WTC11 (cell line): ENCODE measurements around the gene KITLG. TPM values are rescaled to one million over a fixed set of nuclear protein-coding genes. Genes with fewer than 3 reads are reported as not detected.

Source experiments
- ATAC-seq: fragments of 200-7000 bp; cut with Tn5 transposase; 2 replicates; pipeline ENCODE4 v1.10.0; 2021; ENCODE audit warnings: mild to moderate bottlenecking, moderate library complexity
- CTCF ChIA-PET: fragments of 300-600 bp; sonication (Branson Sonifier 250); formaldehyde crosslinking; loops from one replicate; lab custom pipeline; 2021; ENCODE audit warnings: antibody characterized with exemption; lab: Charles Lee
- POLR2A ChIA-PET: fragments of 350-600 bp; sonication (Branson Sonifier 250); formaldehyde crosslinking; loops from one replicate; lab custom pipeline; 2021; ENCODE audit warnings: antibody characterized with exemption; lab: Charles Lee
- DNase-seq: peaks from one replicate; pipeline ENCODE4 v3.0.0; 2021; ENCODE audit warnings: low spot score
- H3K27ac Mint-ChIP-seq: 2 replicates; pipeline ENCODE4 v1.8.0; 2021; ENCODE audit warnings: mixed read lengths
- H3K27me3 Mint-ChIP-seq: 2 replicates; pipeline ENCODE4 v1.8.0; 2021; ENCODE audit warnings: low read depth, mild to moderate bottlenecking, moderate library complexity, mixed read lengths
- H3K36me3 Mint-ChIP-seq: 2 replicates; pipeline ENCODE4 v1.8.0; 2021; ENCODE audit warnings: mixed read lengths
- H3K4me1 Mint-ChIP-seq: 2 replicates; pipeline ENCODE4 v1.8.0; 2022; ENCODE audit warnings: mixed read lengths
- H3K4me3 Mint-ChIP-seq: 2 replicates; pipeline ENCODE4 v1.8.0; 2021; ENCODE audit warnings: mild to moderate bottlenecking, moderate library complexity, mixed read lengths
- H3K9me3 Mint-ChIP-seq: 2 replicates; pipeline ENCODE4 v1.8.0; 2021; ENCODE audit warnings: mixed read lengths
- GABPB1 ChIP-seq: sonication (generic); formaldehyde crosslinking; IDR thresholded peaks from 2 replicates; pipeline ENCODE4 v1.8.1; 2023; ENCODE audit warnings: mild to moderate bottlenecking, missing genetic modification reagents
- MYBL2 ChIP-seq: sonication (generic); formaldehyde crosslinking; IDR thresholded peaks from 2 replicates; pipeline ENCODE4 v1.8.1; 2023; ENCODE audit warnings: mild to moderate bottlenecking, moderate library complexity, missing genetic modification reagents
- NR2C2 ChIP-seq: sonication (generic); formaldehyde crosslinking; IDR thresholded peaks from 2 replicates; pipeline ENCODE4 v1.8.0; 2022; ENCODE audit warnings: mild to moderate bottlenecking, missing genetic modification reagents
- NR3C1 ChIP-seq: sonication (generic); formaldehyde crosslinking; conservative IDR thresholded peaks from 2 replicates; pipeline ENCODE4 v1.8.1; 2023; ENCODE audit warnings: low read depth, mild to moderate bottlenecking, missing genetic modification reagents
- PRDM15 ChIP-seq: sonication (generic); formaldehyde crosslinking; IDR thresholded peaks from 2 replicates; pipeline ENCODE4 v1.8.0; 2022; ENCODE audit warnings: missing genetic modification reagents
- PRRX2 ChIP-seq: fragments of 250-450 bp; sonication (Bioruptor Pico); IDR thresholded peaks from 2 replicates; pipeline ENCODE4 v1.8.0; 2021; ENCODE audit warnings: mild to moderate bottlenecking
- RELA ChIP-seq: sonication (generic); formaldehyde crosslinking; IDR thresholded peaks from 2 replicates; pipeline ENCODE4 v1.8.1; 2022; ENCODE audit warnings: missing genetic modification reagents, mild to moderate bottlenecking, borderline replicate concordance
- TP53 ChIP-seq: sonication (generic); formaldehyde crosslinking; IDR thresholded peaks from 2 replicates; pipeline ENCODE4 v1.8.1; 2023; ENCODE audit warnings: mild to moderate bottlenecking, missing genetic modification reagents
- ZNF121 ChIP-seq: sonication (generic); formaldehyde crosslinking; IDR thresholded peaks from 2 replicates; pipeline ENCODE4 v1.8.0; 2023; ENCODE audit warnings: missing genetic modification reagents
- ZNF232 ChIP-seq: sonication (generic); formaldehyde crosslinking; IDR thresholded peaks from 2 replicates; pipeline ENCODE4 v1.8.0; 2022; ENCODE audit warnings: mild to moderate bottlenecking, missing genetic modification reagents
- ZNF263 ChIP-seq: sonication (generic); formaldehyde crosslinking; IDR thresholded peaks from 2 replicates; pipeline ENCODE4 v1.8.1; 2022; ENCODE audit warnings: low read depth, mild to moderate bottlenecking, moderate library complexity, missing genetic modification reagents
- total RNA-seq: library from RNA; stranded (reverse); gene quantifications from 3 replicates; pipeline ENCODE4 v1.2.3, GENCODE V29; 2021
- TF ChIP-seq, protein P1 (sequence below): fragments of 250-450 bp; sonication (Bioruptor Pico); IDR thresholded peaks from 2 replicates; pipeline ENCODE4 v1.9.0; 2021; ENCODE audit warnings: mild to moderate bottlenecking
- TF ChIP-seq, protein P2 (sequence below): fragments of 250-450 bp; sonication (Bioruptor Pico); IDR thresholded peaks from 2 replicates; pipeline ENCODE4 v1.9.0; 2021; ENCODE audit warnings: mild to moderate bottlenecking
- TF ChIP-seq, protein P3 (sequence below): fragments of 250-450 bp; sonication (Bioruptor Pico); IDR thresholded peaks from 2 replicates; pipeline ENCODE4 v1.9.0; 2021; ENCODE audit warnings: moderate library complexity, mild to moderate bottlenecking, inconsistent platforms, borderline replicate concordance

KITLG gene
- total RNA-seq, 1 experiment from 2014 or later = 12.5 TPM

DNA sequence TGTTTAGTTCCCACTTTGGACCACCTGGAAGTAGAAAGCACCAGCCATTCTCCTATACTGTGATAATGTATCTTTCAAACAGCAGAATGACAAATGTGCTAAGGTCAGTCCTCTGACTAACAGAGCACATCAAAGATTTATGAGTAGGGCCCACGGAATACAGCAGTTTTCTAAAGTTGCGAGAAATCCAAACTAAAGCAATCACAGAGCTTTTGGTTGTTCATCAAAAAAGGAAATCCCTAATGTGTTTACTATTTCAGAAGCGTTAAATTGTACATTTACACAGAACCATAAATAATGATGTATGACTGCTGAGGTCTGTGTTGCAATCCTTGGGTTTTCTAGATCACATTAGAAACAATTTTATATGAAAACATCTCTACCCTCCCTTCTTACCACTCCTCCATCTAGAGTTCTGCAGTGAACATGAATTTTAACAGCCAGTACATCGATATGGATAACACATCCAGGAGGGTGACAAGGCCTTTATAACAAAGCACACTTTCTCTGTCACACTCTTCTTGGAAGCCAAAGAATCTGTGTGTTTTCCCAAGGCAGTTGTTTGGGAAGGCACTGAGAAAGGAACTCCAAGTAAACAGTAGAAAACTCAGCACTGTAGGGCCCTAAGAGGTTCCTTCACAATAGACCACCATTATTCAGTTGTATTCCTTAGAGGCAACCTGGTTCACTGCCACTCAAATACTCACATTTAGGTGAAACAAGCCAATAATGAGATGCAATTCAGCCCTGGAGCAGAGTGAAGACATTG lies 7.3 kb downstream of the KITLG start (continued):
- no peak for TF ChIP-seq ZNF232 (CRISPR knock-in tag)

DNA sequence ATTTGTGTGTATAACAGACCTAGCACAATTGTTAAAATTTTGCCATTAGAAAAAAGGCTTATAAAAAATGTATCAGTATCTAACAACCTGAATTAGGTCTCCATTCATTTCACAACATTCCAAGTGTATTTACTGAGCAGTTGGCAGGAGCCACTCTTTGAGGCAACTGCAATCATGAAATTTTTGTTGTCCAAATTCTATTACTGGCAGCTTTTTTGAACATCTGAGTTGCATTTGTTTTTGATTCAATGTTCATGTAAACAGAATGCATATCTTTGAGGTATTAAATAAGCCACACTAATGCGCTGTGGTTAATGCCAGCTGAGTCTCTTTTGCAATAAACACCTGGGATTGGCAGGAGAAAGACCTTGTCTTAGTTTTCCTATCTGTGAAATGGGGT lies 8.7 kb downstream of the KITLG start:
- ATAC-seq = no peak
- Mint-ChIP-seq H3K27ac (no peak overlapping the region), H3K4me1 (peaks cover 75% of the 10 kb centered on the region)
- TF ChIP-seq NR3C1 (CRISPR knock-in tag) = no peak
- TF ChIP-seq, all 79 proteins: peak for 0
- Mint-ChIP-seq H3K4me3 (no peak overlapping the region), H3K36me3 (no peaks in the 10 kb centered on the region), H3K9me3 (no peaks in the 10 kb centered on the region), H3K27me3 (no peaks in the 10 kb centered on the region)
- DNase-seq = no peak
- POLR2A ChIA-PET = no interaction called here
- CTCF ChIA-PET = no interaction called here

- peaks cover 73% of the 10 kb centered on the region for H3K4me1 Mint-ChIP-seq
- ATAC-seq = peak; percentile 41
- POLR2A ChIA-PET = interaction anchor here (0.7 kb wide), 1 partner anchor 1100 kb away, joined by 3 read pairs; no protein-coding TSS in a partner anchor
- H3K27ac Mint-ChIP-seq = no peak overlapping the region; the same call in 1 of the 2 replicates
- H3K4me3 Mint-ChIP-seq = no peak overlapping the region
- no peak for TF ChIP-seq ZNF121 (CRISPR knock-in tag)
- TF ChIP-seq, protein P1, sequence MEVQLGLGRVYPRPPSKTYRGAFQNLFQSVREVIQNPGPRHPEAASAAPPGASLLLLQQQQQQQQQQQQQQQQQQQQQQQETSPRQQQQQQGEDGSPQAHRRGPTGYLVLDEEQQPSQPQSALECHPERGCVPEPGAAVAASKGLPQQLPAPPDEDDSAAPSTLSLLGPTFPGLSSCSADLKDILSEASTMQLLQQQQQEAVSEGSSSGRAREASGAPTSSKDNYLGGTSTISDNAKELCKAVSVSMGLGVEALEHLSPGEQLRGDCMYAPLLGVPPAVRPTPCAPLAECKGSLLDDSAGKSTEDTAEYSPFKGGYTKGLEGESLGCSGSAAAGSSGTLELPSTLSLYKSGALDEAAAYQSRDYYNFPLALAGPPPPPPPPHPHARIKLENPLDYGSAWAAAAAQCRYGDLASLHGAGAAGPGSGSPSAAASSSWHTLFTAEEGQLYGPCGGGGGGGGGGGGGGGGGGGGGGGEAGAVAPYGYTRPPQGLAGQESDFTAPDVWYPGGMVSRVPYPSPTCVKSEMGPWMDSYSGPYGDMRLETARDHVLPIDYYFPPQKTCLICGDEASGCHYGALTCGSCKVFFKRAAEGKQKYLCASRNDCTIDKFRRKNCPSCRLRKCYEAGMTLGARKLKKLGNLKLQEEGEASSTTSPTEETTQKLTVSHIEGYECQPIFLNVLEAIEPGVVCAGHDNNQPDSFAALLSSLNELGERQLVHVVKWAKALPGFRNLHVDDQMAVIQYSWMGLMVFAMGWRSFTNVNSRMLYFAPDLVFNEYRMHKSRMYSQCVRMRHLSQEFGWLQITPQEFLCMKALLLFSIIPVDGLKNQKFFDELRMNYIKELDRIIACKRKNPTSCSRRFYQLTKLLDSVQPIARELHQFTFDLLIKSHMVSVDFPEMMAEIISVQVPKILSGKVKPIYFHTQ (CRISPR knock-in tag) = no peak
- TF ChIP-seq GABPB1 = no peak
- no peak for TF ChIP-seq RELA (CRISPR knock-in tag)
- TF ChIP-seq, protein P2, sequence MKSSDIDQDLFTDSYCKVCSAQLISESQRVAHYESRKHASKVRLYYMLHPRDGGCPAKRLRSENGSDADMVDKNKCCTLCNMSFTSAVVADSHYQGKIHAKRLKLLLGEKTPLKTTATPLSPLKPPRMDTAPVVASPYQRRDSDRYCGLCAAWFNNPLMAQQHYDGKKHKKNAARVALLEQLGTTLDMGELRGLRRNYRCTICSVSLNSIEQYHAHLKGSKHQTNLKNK (CRISPR knock-in tag) = no peak
- TF ChIP-seq PRDM15 (CRISPR knock-in tag) = no peak
- TF ChIP-seq NR2C2 (CRISPR knock-in tag) = no peak
- no peak for TF ChIP-seq PRRX2 (CRISPR knock-in tag)
- TF ChIP-seq TP53 (CRISPR knock-in tag) = no peak
- TF ChIP-seq ZNF263 = no peak
- TF ChIP-seq, protein P3, sequence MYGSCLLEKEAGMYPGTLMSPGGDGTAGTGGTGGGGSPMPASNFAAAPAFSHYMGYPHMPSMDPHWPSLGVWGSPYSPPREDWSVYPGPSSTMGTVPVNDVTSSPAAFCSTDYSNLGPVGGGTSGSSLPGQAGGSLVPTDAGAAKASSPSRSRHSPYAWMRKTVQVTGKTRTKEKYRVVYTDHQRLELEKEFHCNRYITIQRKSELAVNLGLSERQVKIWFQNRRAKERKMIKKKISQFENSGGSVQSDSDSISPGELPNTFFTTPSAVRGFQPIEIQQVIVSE (CRISPR knock-in tag) = no peak
- no peak for TF ChIP-seq MYBL2
- TF ChIP-seq, all 79 proteins: peak for 0
- Mint-ChIP-seq H3K27me3 (no peaks in the 10 kb centered on the region), H3K36me3 (no peaks in the 10 kb centered on the region), H3K9me3 (no peaks in the 10 kb centered on the region)
- CTCF ChIA-PET = interaction anchor here (1.9 kb wide), 1 partner anchor 8 kb away, joined by 6 read pairs; no protein-coding TSS in a partner anchor
- no peak for DNase-seq
Measured at GRCh38 chr12:88570103-88570502, 10.2 kb downstream of the KITLG start.
